Activated B cell treated with CpG ODN at 0.5 μM for 24 hours (primary cell): ENCODE data around the gene CDCA7. TPM values are rescaled to one million over a fixed set of nuclear protein-coding genes. Genes with fewer than 3 reads are reported as not detected.

Source experiments
- ATAC-seq: fragments of 200-7000 bp; cut with Tn5 transposase; one replicate; pipeline ENCODE4 v1.10.0; 2021; ENCODE audit warnings: low read depth, mild to moderate bottlenecking, moderate library complexity
- CTCF ChIA-PET: fragments of 350-600 bp; sonication (Branson Sonifier 250); formaldehyde crosslinking; loops from one replicate; lab custom pipeline; 2021; ENCODE audit warnings: antibody characterized with exemption; lab: Charles Lee
- POLR2A ChIA-PET: fragments of 350-600 bp; sonication (Branson Sonifier 250); formaldehyde crosslinking; loops from one replicate; lab custom pipeline; 2021; ENCODE audit warnings: antibody characterized with exemption; lab: Charles Lee
- DNase-seq: peaks from one replicate; pipeline ENCODE4 v3.0.0; 2022
- H3K27ac Mint-ChIP-seq: one replicate; pipeline ENCODE4 v1.8.0; 2020; ENCODE audit warnings: mixed read lengths
- H3K27me3 Mint-ChIP-seq: one replicate; pipeline ENCODE4 v1.8.0; 2021; ENCODE audit warnings: mixed read lengths
- H3K36me3 Mint-ChIP-seq: one replicate; pipeline ENCODE4 v1.8.0; 2021; ENCODE audit warnings: low read depth, mixed read lengths
- H3K4me1 Mint-ChIP-seq: one replicate; pipeline ENCODE4 v1.8.0; 2021; ENCODE audit warnings: mixed read lengths
- H3K4me3 Mint-ChIP-seq: one replicate; pipeline ENCODE4 v1.8.0; 2020; ENCODE audit warnings: mild to moderate bottlenecking, mixed read lengths
- H3K9me3 Mint-ChIP-seq: one replicate; pipeline ENCODE4 v1.8.0; 2020; ENCODE audit warnings: mixed read lengths
- intact Hi-C: fragments of 100-400 bp; cut with micrococcal nuclease; formaldehyde crosslinking; loops from one replicate; pipeline ENCODE4 v1.15.1; 2024
- total RNA-seq: library from RNA; stranded (reverse); gene quantifications from 2 replicates; pipeline ENCODE4 v1.2.3, GENCODE V29; 2022
- TF ChIP-seq, protein P1 (sequence below): fragments of 200-600 bp; IDR thresholded peaks from one replicate; pipeline ENCODE4 v1.8.0; 2022; ENCODE audit warnings: antibody characterized with exemption, mild to moderate bottlenecking

CDCA7 gene
- total RNA-seq, 1 donor from 2014 or later, result 6.3 TPM

- DNase-seq (no peak), ATAC-seq (no peak)
- Mint-ChIP-seq H3K4me1 (peaks cover 4% of the 10 kb centered on the region), H3K27ac (no peak overlapping the region), H3K9me3 (no peaks in the 10 kb centered on the region), H3K36me3 (no peaks in the 10 kb centered on the region), H3K4me3 (no peak overlapping the region), H3K27me3 (peaks cover 25% of the 10 kb centered on the region)
- TF ChIP-seq, protein P1, sequence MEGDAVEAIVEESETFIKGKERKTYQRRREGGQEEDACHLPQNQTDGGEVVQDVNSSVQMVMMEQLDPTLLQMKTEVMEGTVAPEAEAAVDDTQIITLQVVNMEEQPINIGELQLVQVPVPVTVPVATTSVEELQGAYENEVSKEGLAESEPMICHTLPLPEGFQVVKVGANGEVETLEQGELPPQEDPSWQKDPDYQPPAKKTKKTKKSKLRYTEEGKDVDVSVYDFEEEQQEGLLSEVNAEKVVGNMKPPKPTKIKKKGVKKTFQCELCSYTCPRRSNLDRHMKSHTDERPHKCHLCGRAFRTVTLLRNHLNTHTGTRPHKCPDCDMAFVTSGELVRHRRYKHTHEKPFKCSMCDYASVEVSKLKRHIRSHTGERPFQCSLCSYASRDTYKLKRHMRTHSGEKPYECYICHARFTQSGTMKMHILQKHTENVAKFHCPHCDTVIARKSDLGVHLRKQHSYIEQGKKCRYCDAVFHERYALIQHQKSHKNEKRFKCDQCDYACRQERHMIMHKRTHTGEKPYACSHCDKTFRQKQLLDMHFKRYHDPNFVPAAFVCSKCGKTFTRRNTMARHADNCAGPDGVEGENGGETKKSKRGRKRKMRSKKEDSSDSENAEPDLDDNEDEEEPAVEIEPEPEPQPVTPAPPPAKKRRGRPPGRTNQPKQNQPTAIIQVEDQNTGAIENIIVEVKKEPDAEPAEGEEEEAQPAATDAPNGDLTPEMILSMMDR, result no peak
- intact Hi-C loops, result loop anchor here (10.0 kb wide), 2 partner anchors 748 to 1148 kb away; no protein-coding TSS in a partner anchor
- ChIA-PET POLR2A (no interaction called here), CTCF (interaction anchor here (1.8 kb wide), 1 partner anchor 934 kb away, joined by 7 read pairs; no protein-coding TSS in a partner anchor)
Measured at GRCh38 chr2:173407176-173407575, 52.5 kb downstream of the CDCA7 start.

DNA sequence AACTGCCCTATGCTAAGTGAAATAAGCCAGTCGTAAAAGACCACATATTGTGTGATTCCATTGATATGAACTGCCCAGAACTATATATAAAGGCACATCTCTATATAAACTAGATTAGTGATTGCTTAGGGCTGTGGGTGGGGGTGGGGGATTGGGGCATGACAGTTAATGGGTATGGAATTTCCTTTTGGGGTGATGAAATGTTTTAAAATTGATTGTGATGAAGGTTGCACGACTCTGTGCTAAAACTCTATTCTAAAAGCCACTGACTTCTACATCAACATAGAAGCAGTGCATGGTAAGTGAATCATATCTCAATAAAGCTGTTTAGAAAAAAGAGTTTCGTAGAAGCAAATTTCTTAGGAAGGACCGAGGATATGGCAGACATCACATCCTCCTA lies 53.0 kb downstream of the CDCA7 start:
- CTCF ChIA-PET, result no interaction called here

GRCh38 chr2:173410579-173410978 lies 55.9 kb downstream of the CDCA7 start:
- no peak overlapping the region for H3K27ac Mint-ChIP-seq
- H3K36me3 Mint-ChIP-seq, result no peaks in the 10 kb centered on the region
- no peaks in the 10 kb centered on the region for H3K9me3 Mint-ChIP-seq
- ATAC-seq (no peak), DNase-seq (no peak)
- ChIA-PET POLR2A (no interaction called here), CTCF (no interaction called here)
- H3K4me1 Mint-ChIP-seq, result no peaks in the 10 kb centered on the region
- H3K27me3 Mint-ChIP-seq, result peaks cover 25% of the 10 kb centered on the region
- TF ChIP-seq, protein P1, result no peak
- H3K4me3 Mint-ChIP-seq, result no peak overlapping the region
- intact Hi-C loops, result no loop called here

More for the DNA sequence above, 53.0 kb downstream of the CDCA7 start:
- ATAC-seq (no peak), DNase-seq (no peak)
- intact Hi-C loops, result loop anchor here (10.0 kb wide), 2 partner anchors 747 to 1147 kb away; no protein-coding TSS in a partner anchor
- Mint-ChIP-seq H3K27me3 (peaks cover 23% of the 10 kb centered on the region), H3K9me3 (no peaks in the 10 kb centered on the region), H3K27ac (no peak overlapping the region), H3K36me3 (no peaks in the 10 kb centered on the region), H3K4me3 (no peak overlapping the region), H3K4me1 (no peaks in the 10 kb centered on the region)
- POLR2A ChIA-PET, result no interaction called here
- TF ChIP-seq, protein P1, result no peak

DNA sequence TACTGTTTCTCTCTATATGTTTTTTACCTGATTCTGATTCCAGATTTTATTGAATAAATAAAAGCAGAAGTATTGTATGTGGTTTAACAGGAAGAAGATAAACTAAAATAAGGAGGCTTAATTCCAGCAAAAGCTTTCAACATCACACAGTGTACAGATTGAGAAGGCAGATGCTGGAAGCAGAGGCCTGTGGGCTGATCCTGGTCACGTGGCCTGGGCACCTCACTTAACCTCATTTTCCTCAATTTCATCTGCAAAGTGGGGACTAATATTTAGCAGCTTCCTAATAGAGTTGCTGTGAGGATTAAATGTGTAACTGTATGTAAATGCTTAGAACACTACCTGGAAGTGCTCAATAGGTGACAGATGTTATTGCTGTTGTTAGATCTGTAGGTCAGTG lies 58.0 kb downstream of the CDCA7 start:
- intact Hi-C loops, result no loop called here
- POLR2A ChIA-PET, result no interaction called here
- H3K9me3 Mint-ChIP-seq, result no peaks in the 10 kb centered on the region
- no peak overlapping the region for H3K4me3 Mint-ChIP-seq
- no peak overlapping the region for H3K27ac Mint-ChIP-seq
- DNase-seq (no peak), ATAC-seq (no peak)
- TF ChIP-seq, protein P1, result no peak
- H3K36me3 Mint-ChIP-seq, result no peaks in the 10 kb centered on the region
- H3K4me1 Mint-ChIP-seq, result no peaks in the 10 kb centered on the region
- CTCF ChIA-PET, result interaction anchor here (1.1 kb wide), 1 partner anchor 10 kb away, joined by 3 read pairs; no protein-coding TSS in a partner anchor
- peaks cover 26% of the 10 kb centered on the region for H3K27me3 Mint-ChIP-seq

DNA sequence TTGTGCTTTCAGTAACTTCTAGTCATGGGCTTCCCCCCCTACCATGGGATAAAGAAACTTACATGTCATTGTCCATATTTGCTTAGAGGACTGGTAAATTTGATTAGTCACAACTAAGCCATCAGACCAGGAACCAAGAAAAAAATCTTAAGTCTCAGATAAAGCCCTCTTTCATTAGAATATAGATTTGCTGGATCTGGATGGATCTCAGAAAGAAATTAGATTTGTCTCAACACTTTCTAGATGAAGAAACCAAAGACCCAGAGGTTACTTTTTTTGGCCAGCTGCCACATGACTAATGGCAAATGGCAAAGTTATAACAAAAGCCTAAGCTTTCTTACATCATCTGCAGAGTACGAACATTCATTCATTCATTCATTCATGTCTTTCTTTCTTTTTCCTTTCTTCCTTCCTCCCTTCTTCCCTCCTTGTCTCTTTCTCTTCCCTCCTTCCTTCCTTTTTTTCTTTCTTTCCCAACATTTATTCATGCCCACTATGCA lies 60.2 kb downstream of the CDCA7 start:
- Mint-ChIP-seq H3K9me3 (no peaks in the 10 kb centered on the region), H3K4me3 (no peak overlapping the region), H3K4me1 (no peaks in the 10 kb centered on the region), H3K27me3 (peaks cover 26% of the 10 kb centered on the region), H3K27ac (no peak overlapping the region), H3K36me3 (no peaks in the 10 kb centered on the region)
- POLR2A ChIA-PET, result no interaction called here
- DNase-seq (no peak), ATAC-seq (no peak)
- CTCF ChIA-PET, result no interaction called here
- TF ChIP-seq, protein P1, result no peak
- intact Hi-C loops, result no loop called here
